Thymus (tissue), 11 donors: ENCODE results near the gene FIGN. TPM values are rescaled to one million over a fixed set of nuclear protein-coding genes. Genes with fewer than 3 reads are reported as not detected.

Experiments
- DNase-seq, 9 donors: peaks; one replicate each; pipeline ENCODE4 v3.0.0-alpha.2; 2013; ENCODE audit warnings: low spot score in 9 of 9, low read depth in 6 of 9, missing footprints in 1 of 9
- H3K27ac ChIP-seq, 2 donors: one replicate each; pipeline ENCODE4 v1.5.1; 2013; ENCODE audit warnings: control low read depth in 1 of 2, low read depth in 1 of 2, low read length in 1 of 2, mild to moderate bottlenecking in 1 of 2, moderate library complexity in 1 of 2
- H3K27me3 ChIP-seq, 2 donors: one replicate each; pipeline ENCODE4 v1.5.1; 2013; ENCODE audit warnings: low read length in 1 of 2; ENCODE audit not compliant: control insufficient read depth in 2 of 2, insufficient read depth in 1 of 2
- H3K36me3 ChIP-seq, 2 donors: one replicate each; pipeline ENCODE4 v1.5.1; 2013; ENCODE audit warnings: low read length in 1 of 2, mild to moderate bottlenecking in 1 of 2, moderate library complexity in 1 of 2; ENCODE audit not compliant: control insufficient read depth in 2 of 2, insufficient read depth in 2 of 2
- H3K4me1 ChIP-seq, 2 donors: one replicate each; pipeline ENCODE4 v1.5.1; 2013; ENCODE audit warnings: low read length in 2 of 2; ENCODE audit not compliant: control insufficient read depth in 2 of 2, insufficient read depth in 2 of 2
- H3K4me3 ChIP-seq, 2 donors: one replicate each; pipeline ENCODE4 v1.5.1; 2013; ENCODE audit warnings: low read length in 2 of 2, control low read depth in 1 of 2, mild to moderate bottlenecking in 1 of 2
- H3K9me3 ChIP-seq, 2 donors: one replicate each; pipeline ENCODE4 v1.5.1; 2013; ENCODE audit warnings: low read length in 1 of 2, mild to moderate bottlenecking in 1 of 2; ENCODE audit not compliant: control insufficient read depth in 2 of 2, insufficient read depth in 1 of 2
- WGBS: extraction: QIAGEN DNeasy Blood & Tissue Kit; methylation state at CpG from one replicate; pipeline ENCODE4 v1.1.7; 2013; 5-methylcytosine and 5-hydroxymethylcytosine counted together
- polyA plus RNA-seq: library from polyadenylated mRNA; stranded (reverse); fragments of 200-250 nt; gene quantifications from one replicate; pipeline ENCODE4 v1.2.3, GENCODE V29; 2013
- total RNA-seq: library from RNA; stranded (reverse); fragments of 120-200 nt; gene quantifications from one replicate; pipeline ENCODE4 v1.2.4, GENCODE V29; 2013
- donor health status: healthy.

Gene FIGN
- total and polyA plus RNA-seq, 2 donors = 0.09 to 0.21 TPM

DNA sequence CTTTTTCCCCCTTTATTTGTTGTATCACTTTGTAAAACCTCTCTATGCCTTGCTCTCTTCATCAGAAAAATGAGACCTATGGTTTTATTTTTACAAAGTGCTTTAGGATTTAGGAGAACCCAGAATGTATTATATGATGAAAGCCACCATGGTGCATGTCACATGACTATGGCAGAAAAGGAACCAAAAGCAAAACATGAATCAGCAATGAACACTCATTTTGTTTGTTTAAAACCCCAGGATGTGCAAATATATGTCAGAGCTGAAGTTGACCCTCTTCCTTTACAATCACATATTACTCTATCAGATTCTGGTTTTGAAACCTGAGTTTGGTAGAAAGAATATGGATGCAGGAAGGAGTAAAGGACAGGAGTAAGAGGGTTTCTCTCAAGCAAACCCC lies 70.0 kb downstream of the FIGN start:
- no peaks in the 10 kb centered on the region for H3K9me3 ChIP-seq
- no peak overlapping the region for H3K4me3 ChIP-seq
- no peaks in the 10 kb centered on the region for H3K4me1 ChIP-seq
- no peak for DNase-seq
- H3K36me3 ChIP-seq = no peaks in the 10 kb centered on the region
- H3K27me3 ChIP-seq = no peaks in the 10 kb centered on the region
- H3K27ac ChIP-seq = no peak overlapping the region

DNA sequence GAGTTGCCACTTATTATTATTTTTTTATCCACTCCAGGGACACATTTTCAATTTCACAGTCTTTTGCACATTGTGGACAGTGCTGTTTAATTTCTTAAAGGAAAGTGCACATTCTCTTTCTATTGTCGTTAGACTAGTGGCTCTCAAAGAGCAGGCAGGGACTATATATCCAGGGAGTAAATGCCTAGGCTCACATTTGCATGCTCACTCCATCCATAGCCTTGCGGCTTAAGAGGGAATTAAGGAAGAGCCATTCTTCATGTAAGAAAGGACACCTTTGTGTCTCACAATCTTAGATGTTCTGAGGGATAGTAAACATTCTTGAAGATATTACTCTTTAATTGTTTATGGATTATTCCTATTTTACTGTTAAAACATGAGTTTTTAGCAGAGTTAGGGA lies 70.8 kb downstream of the FIGN start:
- H3K27ac ChIP-seq = no peak overlapping the region
- no peaks in the 10 kb centered on the region for H3K4me1 ChIP-seq
- H3K4me3 ChIP-seq = no peak overlapping the region
- 78% methylated on average over 2 of the region's 2 CpGs for WGBS
- no peaks in the 10 kb centered on the region for H3K36me3 ChIP-seq
- no peaks in the 10 kb centered on the region for H3K27me3 ChIP-seq
- DNase-seq = no peak
- H3K9me3 ChIP-seq = no peaks in the 10 kb centered on the region

- Histone ChIP-seq H3K4me1 (no peaks in the 10 kb centered on the region), H3K9me3 (no peaks in the 10 kb centered on the region), H3K27me3 (no peaks in the 10 kb centered on the region), H3K36me3 (no peaks in the 10 kb centered on the region), H3K27ac (no peak overlapping the region), H3K4me3 (no peak overlapping the region)
- WGBS = 90% methylated on average over 5 of the region's 5 CpGs
- DNase-seq = no peak
Measured at GRCh38 chr2:163664610-163665009, 71.2 kb downstream of the FIGN start.

GRCh38 chr2:163662141-163662780 lies 73.5 kb downstream of the FIGN start:
- Histone ChIP-seq H3K36me3 (no peaks in the 10 kb centered on the region), H3K9me3 (no peaks in the 10 kb centered on the region), H3K27me3 (no peaks in the 10 kb centered on the region), H3K27ac (no peak overlapping the region), H3K4me3 (no peak overlapping the region), H3K4me1 (no peaks in the 10 kb centered on the region)
- WGBS = 84% methylated on average over 4 of the region's 4 CpGs
- no peak for DNase-seq

- no peaks in the 10 kb centered on the region for H3K36me3 ChIP-seq
- WGBS = 87% methylated on average over 2 of the region's 2 CpGs
- DNase-seq = no peak
Measured at GRCh38 chr2:163659224-163659623, 76.6 kb downstream of the FIGN start.

GRCh38 chr2:163658556-163658955 lies 77.3 kb downstream of the FIGN start:
- Histone ChIP-seq H3K27me3 (no peaks in the 10 kb centered on the region), H3K4me1 (no peaks in the 10 kb centered on the region), H3K9me3 (no peaks in the 10 kb centered on the region), H3K36me3 (no peaks in the 10 kb centered on the region), H3K27ac (no peak overlapping the region), H3K4me3 (no peak overlapping the region)
- WGBS = 58% methylated on average over 2 of the region's 2 CpGs
- no peak for DNase-seq

More at GRCh38 chr2:163659224-163659623, 76.6 kb downstream of the FIGN start:
- Histone ChIP-seq H3K4me1 (no peaks in the 10 kb centered on the region), H3K9me3 (no peaks in the 10 kb centered on the region), H3K4me3 (no peak overlapping the region), H3K27ac (no peak overlapping the region), H3K27me3 (no peaks in the 10 kb centered on the region)

- no peak overlapping the region for H3K27ac ChIP-seq
- H3K27me3 ChIP-seq = no peaks in the 10 kb centered on the region
- H3K4me3 ChIP-seq = no peak overlapping the region
- no peak for DNase-seq
- H3K9me3 ChIP-seq = no peaks in the 10 kb centered on the region
- no peaks in the 10 kb centered on the region for H3K4me1 ChIP-seq
- WGBS = 84% methylated on average over 3 of the region's 3 CpGs
- H3K36me3 ChIP-seq = no peaks in the 10 kb centered on the region
Measured at GRCh38 chr2:163657281-163657656, 78.5 kb downstream of the FIGN start.

DNA sequence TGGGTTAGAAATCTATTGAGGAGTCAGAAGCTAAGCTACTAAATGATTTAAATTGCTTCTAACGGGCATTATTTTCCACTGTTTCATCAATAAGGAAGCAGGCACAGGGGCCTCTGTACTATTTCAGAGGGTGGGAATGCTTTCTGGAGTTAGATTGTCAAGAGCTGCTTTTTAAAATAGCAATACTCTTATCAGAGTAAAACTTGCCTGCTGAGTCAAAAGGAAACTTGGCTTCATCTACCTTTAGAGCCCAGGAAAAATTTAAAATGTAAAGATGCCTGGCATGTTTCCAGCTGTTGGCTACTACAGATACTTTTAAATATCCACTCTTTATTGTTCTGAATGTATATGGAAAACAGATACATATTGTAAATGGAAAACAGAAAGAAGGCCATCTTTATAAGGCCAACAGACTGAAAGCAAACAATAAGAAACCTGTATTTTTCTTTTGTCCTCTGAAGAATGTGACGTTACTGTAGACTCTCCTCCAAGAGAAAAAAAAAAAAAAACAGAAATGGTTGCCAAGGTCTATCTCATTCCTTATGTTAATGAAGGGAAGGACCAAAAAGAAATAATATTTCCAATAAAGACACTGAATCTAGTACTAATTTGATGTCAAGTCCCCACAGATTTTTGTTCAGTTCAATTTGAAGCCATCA lies 79.1 kb downstream of the FIGN start:
- 89% methylated on average over 2 of the region's 2 CpGs for WGBS
- Histone ChIP-seq H3K27ac (no peak overlapping the region), H3K4me3 (no peak overlapping the region), H3K4me1 (no peaks in the 10 kb centered on the region), H3K36me3 (no peaks in the 10 kb centered on the region), H3K9me3 (no peaks in the 10 kb centered on the region), H3K27me3 (no peaks in the 10 kb centered on the region)
- DNase-seq = no peak

DNA sequence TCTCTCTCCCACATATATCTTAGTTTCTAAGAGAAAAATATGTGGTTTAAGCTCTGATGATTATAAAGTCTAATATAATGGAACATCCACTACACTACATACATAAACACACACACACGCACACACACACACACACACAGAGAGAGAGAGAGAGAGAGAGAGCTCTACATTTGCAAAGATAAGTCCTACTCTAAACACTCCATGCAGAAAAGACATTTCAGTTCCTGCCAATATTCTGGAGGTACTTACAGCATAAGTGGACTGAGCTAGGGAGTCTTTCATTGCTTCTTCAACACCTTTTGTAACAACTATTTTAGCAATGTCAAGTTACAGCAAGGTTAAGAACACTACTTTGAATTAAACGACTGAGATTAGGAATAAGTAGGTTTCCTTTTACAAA lies 80.1 kb downstream of the FIGN start:
- H3K4me3 ChIP-seq = no peak overlapping the region
- no peak overlapping the region for H3K27ac ChIP-seq
- no peaks in the 10 kb centered on the region for H3K36me3 ChIP-seq
- no peak for DNase-seq
- H3K9me3 ChIP-seq = no peaks in the 10 kb centered on the region
- 87% methylated on average over 2 of the region's 2 CpGs for WGBS
- no peaks in the 10 kb centered on the region for H3K27me3 ChIP-seq
- H3K4me1 ChIP-seq = no peaks in the 10 kb centered on the region
